ENCODE results near the gene LSP1.

Gene LSP1

GRCh38 chr11:1836011-1836945 lies 16.6 kb upstream of the LSP1 start:
- no peaks in the 10 kb centered on the region for H3K36me3 ChIP-seq (ENCODE audit: insufficient read depth, low read length)
- H3K4me1 ChIP-seq (ENCODE audit: insufficient read depth, low read length): no peaks in the 10 kb centered on the region
- no peak overlapping the region for H2AFZ ChIP-seq (ENCODE audit: low read depth, low read length)
- H3K9me3 ChIP-seq (ENCODE audit: low read length): no peaks in the 10 kb centered on the region
- no peak overlapping the region for H3K4me3 ChIP-seq (ENCODE audit: low read length)
- peaks cover 54% of the 10 kb centered on the region for H3K27me3 ChIP-seq (ENCODE audit: insufficient read depth, low read length)

- Histone ChIP-seq H3K36me3 (ENCODE audit: insufficient read depth, low read length) (no peaks in the 10 kb centered on the region), H3K4me1 (ENCODE audit: insufficient read depth, low read length) (no peaks in the 10 kb centered on the region), H3K9me3 (ENCODE audit: low read length) (no peaks in the 10 kb centered on the region), H2AFZ (ENCODE audit: low read depth, low read length) (no peak overlapping the region), H3K27me3 (ENCODE audit: insufficient read depth, low read length) (peaks cover 54% of the 10 kb centered on the region), H3K4me3 (ENCODE audit: low read length) (no peak overlapping the region)
Observed at GRCh38 chr11:1837171-1838076, 15.5 kb upstream of the LSP1 start.

- Histone ChIP-seq H3K27me3 (ENCODE audit: insufficient read depth, low read length) (peaks cover 55% of the 10 kb centered on the region), H3K4me3 (ENCODE audit: low read length) (no peak overlapping the region), H2AFZ (ENCODE audit: low read depth, low read length) (no peak overlapping the region), H3K36me3 (ENCODE audit: insufficient read depth, low read length) (no peaks in the 10 kb centered on the region), H3K9me3 (ENCODE audit: low read length) (no peaks in the 10 kb centered on the region), H3K4me1 (ENCODE audit: insufficient read depth, low read length) (no peaks in the 10 kb centered on the region)
Observed at GRCh38 chr11:1838077-1838425, 14.8 kb upstream of the LSP1 start.

GRCh38 chr11:1838426-1839144 lies 14.3 kb upstream of the LSP1 start, which contains the start of gene TNNI2:
TSS of gene TNNI2 (plus strand) at chr11:1838981. CDS start at chr11:1839697, 716 bp downstream.
- Histone ChIP-seq H3K4me1 (ENCODE audit: insufficient read depth, low read length) (no peaks in the 10 kb centered on the region), H3K9me3 (ENCODE audit: low read length) (no peaks in the 10 kb centered on the region), H3K27me3 (ENCODE audit: insufficient read depth, low read length) (peaks cover 53% of the 10 kb centered on the region), H3K36me3 (ENCODE audit: insufficient read depth, low read length) (no peaks in the 10 kb centered on the region), H3K4me3 (ENCODE audit: low read length) (no peak within 1 kb of the TSS), H2AFZ (ENCODE audit: low read depth, low read length) (no peak within 1 kb of the TSS)

DNA sequence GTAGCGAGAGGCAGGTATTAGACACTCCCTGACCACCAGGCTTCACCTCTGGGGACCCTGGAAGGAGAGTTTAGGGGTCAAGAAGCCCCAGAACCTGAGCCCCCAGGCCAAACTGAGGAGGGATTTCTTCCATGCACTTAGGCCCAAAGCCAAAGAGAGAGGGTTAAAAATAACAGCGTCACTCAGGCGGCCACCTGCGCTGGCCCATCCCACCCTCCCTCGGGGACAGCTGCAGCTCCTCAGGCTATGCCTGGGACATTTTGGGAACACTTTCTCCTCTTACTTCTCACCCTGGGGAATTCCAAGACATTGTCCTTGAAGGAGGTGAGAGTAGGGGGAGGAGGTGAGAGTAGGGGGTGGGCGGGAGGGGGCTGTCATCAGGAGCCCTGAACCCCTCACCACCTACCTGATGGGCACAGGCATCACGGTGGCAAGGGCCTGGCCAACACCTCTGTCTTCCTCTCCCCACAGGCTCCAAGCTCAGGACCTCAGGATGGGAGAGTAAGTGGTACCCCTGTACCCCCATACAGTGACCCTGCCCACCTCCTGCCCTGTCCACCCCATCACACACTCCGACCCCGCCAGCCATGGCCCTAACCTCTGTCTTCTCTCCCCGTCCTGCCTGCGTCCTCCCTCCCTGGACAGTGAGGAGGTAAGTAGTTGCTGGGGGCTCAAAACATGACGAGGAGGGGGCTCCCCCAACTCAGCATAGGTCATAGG lies 13.5 kb upstream of the LSP1 start:
- Histone ChIP-seq H3K4me1 (ENCODE audit: insufficient read depth, low read length) (no peaks in the 10 kb centered on the region), H3K27me3 (ENCODE audit: insufficient read depth, low read length) (peaks cover 53% of the 10 kb centered on the region), H2AFZ (ENCODE audit: low read depth, low read length) (no peak overlapping the region), H3K36me3 (ENCODE audit: insufficient read depth, low read length) (no peaks in the 10 kb centered on the region), H3K4me3 (ENCODE audit: low read length) (no peak overlapping the region), H3K9me3 (ENCODE audit: low read length) (no peaks in the 10 kb centered on the region)

DNA sequence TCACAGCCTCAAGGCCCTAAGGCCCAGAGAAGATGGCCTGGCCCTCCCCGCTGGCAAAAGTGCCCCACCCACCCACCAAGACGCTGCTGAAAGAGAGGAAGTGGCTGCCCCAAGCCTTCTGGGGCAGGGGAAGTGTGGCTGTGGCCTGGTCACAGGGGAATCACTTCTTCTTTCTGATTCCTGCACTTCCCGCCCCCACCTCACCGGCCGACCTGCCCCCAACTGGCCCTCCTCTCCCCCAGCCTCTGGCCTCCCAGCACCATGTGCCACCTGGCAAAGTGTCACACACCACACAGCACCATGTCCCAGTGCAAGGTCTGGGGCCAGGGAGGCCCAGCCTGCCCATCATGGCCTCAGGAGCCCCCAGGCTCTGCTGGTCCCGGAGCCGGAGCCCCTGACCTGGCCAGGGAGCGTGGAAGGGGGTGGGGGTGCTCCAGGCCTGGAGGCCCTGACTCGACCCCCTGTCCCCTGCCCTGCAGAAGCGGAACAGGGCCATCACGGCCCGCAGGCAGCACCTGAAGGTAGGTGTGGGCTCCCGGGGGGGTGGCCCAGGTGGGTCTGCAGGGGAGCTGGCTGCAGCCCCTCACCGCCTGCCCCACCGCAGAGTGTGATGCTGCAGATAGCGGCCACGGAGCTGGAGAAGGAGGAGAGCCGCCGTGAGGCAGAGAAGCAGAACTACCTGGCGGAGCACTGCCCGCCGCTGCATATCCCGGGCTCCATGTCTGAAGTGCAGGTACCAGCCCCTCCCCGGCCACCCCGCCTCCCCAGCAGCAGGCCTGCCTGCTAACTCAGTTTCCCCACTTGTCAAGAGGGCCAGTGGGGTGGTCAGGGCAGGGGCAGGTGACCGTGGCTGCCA lies 12.7 kb upstream of the LSP1 start:
- Histone ChIP-seq H3K9me3 (ENCODE audit: low read length) (no peaks in the 10 kb centered on the region), H2AFZ (ENCODE audit: low read depth, low read length) (no peak overlapping the region), H3K4me3 (ENCODE audit: low read length) (no peak overlapping the region), H3K4me1 (ENCODE audit: insufficient read depth, low read length) (no peaks in the 10 kb centered on the region), H3K36me3 (ENCODE audit: insufficient read depth, low read length) (no peaks in the 10 kb centered on the region), H3K27me3 (ENCODE audit: insufficient read depth, low read length) (peaks cover 51% of the 10 kb centered on the region)

DNA sequence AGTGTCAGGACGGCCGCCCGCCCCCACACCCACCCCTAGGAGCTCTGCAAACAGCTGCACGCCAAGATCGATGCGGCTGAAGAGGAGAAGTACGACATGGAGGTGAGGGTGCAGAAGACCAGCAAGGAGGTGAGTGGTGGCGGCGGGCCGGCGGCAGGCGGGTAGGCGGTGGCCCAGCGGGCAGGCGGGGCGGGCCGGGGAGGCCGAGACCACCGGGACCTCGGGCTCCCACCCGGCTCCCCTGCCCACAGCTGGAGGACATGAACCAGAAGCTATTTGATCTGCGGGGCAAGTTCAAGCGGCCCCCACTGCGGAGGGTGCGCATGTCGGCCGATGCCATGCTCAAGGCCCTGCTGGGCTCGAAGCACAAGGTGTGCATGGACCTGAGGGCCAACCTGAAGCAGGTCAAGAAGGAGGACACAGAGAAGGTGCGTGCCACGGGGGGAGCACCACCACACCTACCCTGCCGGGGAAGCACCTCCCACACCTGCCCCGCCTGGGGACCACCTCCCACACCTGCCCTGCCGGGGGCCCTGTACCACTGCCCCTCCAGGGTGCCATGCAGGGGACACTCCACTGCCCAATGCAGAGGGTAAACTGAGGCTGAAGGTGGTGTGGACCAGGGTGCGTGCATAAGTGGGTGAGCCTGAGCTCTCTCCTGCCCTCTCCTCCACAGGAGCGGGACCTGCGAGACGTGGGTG lies 12.0 kb upstream of the LSP1 start:
- Histone ChIP-seq H3K27me3 (ENCODE audit: insufficient read depth, low read length) (peaks cover 51% of the 10 kb centered on the region), H2AFZ (ENCODE audit: low read depth, low read length) (no peak overlapping the region), H3K36me3 (ENCODE audit: insufficient read depth, low read length) (no peaks in the 10 kb centered on the region), H3K4me1 (ENCODE audit: insufficient read depth, low read length) (no peaks in the 10 kb centered on the region), H3K4me3 (ENCODE audit: low read length) (no peak overlapping the region), H3K9me3 (ENCODE audit: low read length) (no peaks in the 10 kb centered on the region)

- no peaks in the 10 kb centered on the region for H3K4me1 ChIP-seq (ENCODE audit: insufficient read depth, low read length)
- peaks cover 51% of the 10 kb centered on the region for H3K27me3 ChIP-seq (ENCODE audit: insufficient read depth, low read length)
- H3K9me3 ChIP-seq (ENCODE audit: low read length): no peaks in the 10 kb centered on the region
- H3K4me3 ChIP-seq (ENCODE audit: low read length): no peak overlapping the region
- H3K36me3 ChIP-seq (ENCODE audit: insufficient read depth, low read length): no peaks in the 10 kb centered on the region
- no peak overlapping the region for H2AFZ ChIP-seq (ENCODE audit: low read depth, low read length)
Observed at GRCh38 chr11:1841511-1842148, 11.3 kb upstream of the LSP1 start.

DNA sequence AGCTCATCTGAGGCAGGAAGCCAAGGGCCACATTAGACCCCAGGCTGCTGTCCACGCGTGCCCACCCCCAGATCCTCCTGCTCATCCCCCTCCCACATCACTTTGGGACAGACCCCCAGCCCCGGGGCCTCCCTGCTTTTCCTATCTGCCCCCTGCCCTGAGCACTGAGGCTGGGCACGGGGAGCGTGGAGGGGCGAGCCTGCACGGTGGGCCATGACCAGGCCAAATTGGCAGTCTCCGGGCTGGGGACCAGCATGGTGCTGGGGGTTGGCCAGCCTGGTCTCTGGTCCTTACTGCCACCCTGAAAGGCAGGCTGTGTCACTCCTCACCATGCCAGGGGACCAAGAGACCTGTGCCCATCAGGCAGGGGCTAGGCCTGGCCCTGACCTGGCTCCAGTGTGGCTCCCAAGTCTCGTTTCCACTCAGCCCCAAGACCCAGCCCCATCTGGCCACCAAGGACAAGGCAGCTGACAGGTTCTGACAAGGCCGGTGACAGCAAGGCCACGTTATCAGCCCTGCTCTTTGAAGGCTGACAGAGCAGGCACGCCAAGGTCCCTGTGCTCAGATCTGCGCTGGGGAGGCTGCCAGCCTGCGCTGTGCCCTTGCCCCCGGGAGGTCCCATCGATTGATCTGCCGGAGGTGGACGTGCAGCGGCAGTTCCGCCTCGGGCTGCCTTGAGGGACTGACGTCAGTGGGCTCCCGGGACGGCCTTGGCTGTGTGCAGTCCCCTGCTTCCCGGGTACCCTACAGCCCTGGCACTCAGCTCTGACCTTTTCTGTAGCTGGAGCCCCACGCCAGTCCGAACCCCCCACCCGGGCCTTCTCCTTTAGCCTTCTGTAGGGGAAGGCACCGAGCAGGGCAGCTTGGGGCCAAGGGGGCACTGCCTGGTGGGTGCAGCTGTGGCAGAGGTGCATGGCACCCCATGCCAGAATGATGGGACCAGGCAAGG lies 10.5 kb upstream of the LSP1 start:
- no peaks in the 10 kb centered on the region for H3K36me3 ChIP-seq (ENCODE audit: insufficient read depth, low read length)
- H3K9me3 ChIP-seq (ENCODE audit: low read length): no peaks in the 10 kb centered on the region
- no peak overlapping the region for H2AFZ ChIP-seq (ENCODE audit: low read depth, low read length)
- no peaks in the 10 kb centered on the region for H3K4me1 ChIP-seq (ENCODE audit: insufficient read depth, low read length)
- H3K27me3 ChIP-seq (ENCODE audit: insufficient read depth, low read length): peaks cover 54% of the 10 kb centered on the region
- no peak overlapping the region for H3K4me3 ChIP-seq (ENCODE audit: low read length)

- Histone ChIP-seq H3K27me3 (ENCODE audit: insufficient read depth, low read length) (peaks cover 54% of the 10 kb centered on the region), H3K4me3 (ENCODE audit: low read length) (no peak overlapping the region), H3K36me3 (ENCODE audit: insufficient read depth, low read length) (no peaks in the 10 kb centered on the region), H3K9me3 (ENCODE audit: low read length) (no peaks in the 10 kb centered on the region), H2AFZ (ENCODE audit: low read depth, low read length) (no peak overlapping the region), H3K4me1 (ENCODE audit: insufficient read depth, low read length) (no peaks in the 10 kb centered on the region)
Observed at GRCh38 chr11:1843098-1843473, 9.8 kb upstream of the LSP1 start.
